Natural killer cell (primary cell): Measurements from ENCODE around the gene FGF12. TPM values are rescaled to one million over a fixed set of nuclear protein-coding genes. Genes with fewer than 3 reads are reported as not detected.

ENCODE experiments used
- ATAC-seq, 3 donors: fragments of 150-1000 bp in 2 of 3; fragments of 200-7000 bp in 1 of 3; cut with Tn5 transposase; 1 replicate in 1 of 3; 2 replicates in 2 of 3; pipeline ENCODE4 v1.10.0; 2021; ENCODE audit warnings: mild to moderate bottlenecking in 2 of 3, moderate library complexity in 2 of 3
- DNase-seq, 2 donors: peaks; one replicate each; pipeline versions ENCODE4 v3.0.0 to v3.0.0-alpha.2; 2013 to 2021; ENCODE audit warnings: mixed read lengths in 1 of 2
- H3K27ac ChIP-seq: one replicate; pipeline ENCODE4 v1.5.1; 2013; ENCODE audit warnings: mild to moderate bottlenecking, low read length
- H3K27me3 ChIP-seq: one replicate; pipeline ENCODE4 v1.6.1; 2013; ENCODE audit warnings: low read length; ENCODE audit not compliant: control insufficient read depth, insufficient read depth
- H3K36me3 ChIP-seq: one replicate; pipeline ENCODE4 v1.6.1; 2013; ENCODE audit warnings: low read length; ENCODE audit not compliant: control insufficient read depth, insufficient read depth
- H3K4me1 ChIP-seq: one replicate; pipeline ENCODE4 v1.6.1; 2013; ENCODE audit warnings: low read length; ENCODE audit not compliant: control insufficient read depth, insufficient read depth
- H3K4me3 ChIP-seq: one replicate; pipeline ENCODE4 v1.5.1; 2013; ENCODE audit warnings: low read length
- H3K9me3 ChIP-seq: one replicate; pipeline ENCODE4 v1.6.1; 2013; ENCODE audit warnings: low read length; ENCODE audit not compliant: control insufficient read depth, insufficient read depth
- H3K27ac Mint-ChIP-seq, 2 donors: one replicate each; pipeline ENCODE4 v1.8.0; 2022; ENCODE audit warnings: mild to moderate bottlenecking in 2 of 2, mixed read lengths in 2 of 2, moderate library complexity in 1 of 2
- H3K27me3 Mint-ChIP-seq, 2 donors: one replicate each; pipeline ENCODE4 v1.8.0; 2022; ENCODE audit warnings: low read depth in 2 of 2, mixed read lengths in 2 of 2
- H3K36me3 Mint-ChIP-seq: one replicate; pipeline ENCODE4 v1.8.0; 2022; ENCODE audit warnings: mixed read lengths
- H3K4me1 Mint-ChIP-seq, 2 donors: one replicate each; pipeline ENCODE4 v1.8.0; 2022; ENCODE audit warnings: mixed read lengths in 2 of 2
- H3K4me3 Mint-ChIP-seq: one replicate; pipeline ENCODE4 v1.8.0; 2022; ENCODE audit warnings: mild to moderate bottlenecking, moderate library complexity, mixed read lengths
- H3K9me3 Mint-ChIP-seq, 2 donors: one replicate each; pipeline ENCODE4 v1.8.0; 2022; ENCODE audit warnings: mixed read lengths in 2 of 2
- WGBS: methylation state at CpG from one replicate; pipeline ENCODE4 v1.1.7; 2013; ENCODE audit warnings: missing lambda C conversion rate; ENCODE audit not compliant: insufficient coverage; 5-methylcytosine and 5-hydroxymethylcytosine counted together
- intact Hi-C: fragments of 100-400 bp; cut with micrococcal nuclease; formaldehyde crosslinking; loops from one replicate; pipeline ENCODE4 v1.14.2; 2022
- total RNA-seq, 4 donors: library from RNA; stranded (reverse); fragments of 120-200 nt in 1 of 4; gene quantifications; one replicate each; pipeline versions ENCODE4 v1.2.3 to v1.2.4, GENCODE V29; 2013 to 2022
- TF ChIP-seq, protein P1 (sequence below): fragments of 200-600 bp; IDR thresholded peaks from one replicate; pipeline ENCODE4 v1.8.0; 2022; ENCODE audit warnings: antibody characterized with exemption

The FGF12 gene
- total RNA-seq, 3 donors from 2014 or later (not counting 1 experiment from before 2014, with no cell fraction given) = not detected

DNA sequence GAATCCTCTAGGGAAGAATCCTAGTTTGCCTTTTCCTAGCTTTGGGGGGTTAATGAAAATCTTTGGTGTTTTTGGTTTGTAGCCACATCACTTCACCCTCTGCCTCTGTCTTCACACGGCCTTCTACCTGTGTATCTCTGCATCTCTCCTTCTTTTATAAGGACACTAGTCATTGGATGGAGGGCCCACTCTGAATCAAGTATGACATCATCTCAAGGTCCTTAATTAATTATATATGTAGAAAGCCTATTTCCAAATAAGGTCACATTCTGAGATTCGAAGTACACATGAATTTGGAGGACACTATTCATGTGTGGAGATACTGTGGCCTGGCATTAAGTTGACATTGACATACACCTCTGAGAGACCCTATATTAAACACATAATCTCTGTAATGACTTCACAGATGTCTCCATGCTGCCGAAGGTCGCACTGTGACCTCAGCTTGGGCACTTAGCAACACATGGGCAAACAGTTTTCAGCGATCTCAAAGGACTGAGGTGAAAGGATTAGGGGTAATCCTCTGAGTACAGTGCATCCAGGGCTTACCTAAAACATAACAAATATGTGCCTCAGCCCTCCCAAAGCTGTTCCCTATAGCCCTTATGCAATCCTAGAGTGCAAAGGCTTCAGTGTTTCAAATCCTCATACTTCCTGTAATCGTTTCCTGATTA is 446.0 kb downstream of the FGF12 start:
- no peaks in the 10 kb centered on the region for H3K27me3 ChIP-seq
- Mint-ChIP-seq H3K36me3 (no peaks in the 10 kb centered on the region), H3K27me3 (no peaks in the 10 kb centered on the region), H3K4me3 (no peak overlapping the region), H3K9me3 (peaks cover 3 to 6% of the 10 kb centered on the region in 2 donors), H3K4me1 (no peaks in the 10 kb centered on the region), H3K27ac (no peak overlapping the region)
- peaks cover 3% of the 10 kb centered on the region for H3K9me3 ChIP-seq
- no peak overlapping the region for H3K4me3 ChIP-seq
- H3K4me1 ChIP-seq = no peaks in the 10 kb centered on the region
- intact Hi-C loops = no loop called here
- no peak overlapping the region for H3K27ac ChIP-seq
- no peaks in the 10 kb centered on the region for H3K36me3 ChIP-seq
- TF ChIP-seq, protein P1, sequence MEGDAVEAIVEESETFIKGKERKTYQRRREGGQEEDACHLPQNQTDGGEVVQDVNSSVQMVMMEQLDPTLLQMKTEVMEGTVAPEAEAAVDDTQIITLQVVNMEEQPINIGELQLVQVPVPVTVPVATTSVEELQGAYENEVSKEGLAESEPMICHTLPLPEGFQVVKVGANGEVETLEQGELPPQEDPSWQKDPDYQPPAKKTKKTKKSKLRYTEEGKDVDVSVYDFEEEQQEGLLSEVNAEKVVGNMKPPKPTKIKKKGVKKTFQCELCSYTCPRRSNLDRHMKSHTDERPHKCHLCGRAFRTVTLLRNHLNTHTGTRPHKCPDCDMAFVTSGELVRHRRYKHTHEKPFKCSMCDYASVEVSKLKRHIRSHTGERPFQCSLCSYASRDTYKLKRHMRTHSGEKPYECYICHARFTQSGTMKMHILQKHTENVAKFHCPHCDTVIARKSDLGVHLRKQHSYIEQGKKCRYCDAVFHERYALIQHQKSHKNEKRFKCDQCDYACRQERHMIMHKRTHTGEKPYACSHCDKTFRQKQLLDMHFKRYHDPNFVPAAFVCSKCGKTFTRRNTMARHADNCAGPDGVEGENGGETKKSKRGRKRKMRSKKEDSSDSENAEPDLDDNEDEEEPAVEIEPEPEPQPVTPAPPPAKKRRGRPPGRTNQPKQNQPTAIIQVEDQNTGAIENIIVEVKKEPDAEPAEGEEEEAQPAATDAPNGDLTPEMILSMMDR = no peak
- ATAC-seq = no peak
- 69% methylated on average over 5 of the region's 6 CpGs for WGBS
- no peak for DNase-seq

DNA sequence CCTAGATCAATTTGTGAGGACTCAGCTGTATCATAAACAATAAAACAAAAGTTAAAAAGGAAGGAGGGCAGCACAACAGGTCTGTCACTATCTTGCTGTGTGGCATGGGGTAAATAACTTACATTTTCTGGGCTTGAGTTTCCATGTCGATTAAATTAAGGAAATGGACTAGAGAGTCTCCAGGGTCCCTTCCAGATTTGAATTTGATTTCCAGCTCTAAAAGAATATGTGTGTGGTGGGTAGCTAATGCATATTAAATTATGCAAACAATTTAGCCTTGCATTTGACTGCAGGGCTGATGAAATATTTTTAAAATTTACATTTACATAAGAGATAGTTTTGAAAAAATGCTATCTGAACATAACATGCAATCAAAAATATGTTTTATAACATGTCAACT is 447.7 kb downstream of the FGF12 start:
- intact Hi-C loops = no loop called here
- Mint-ChIP-seq H3K9me3 (peaks cover 2 to 6% of the 10 kb centered on the region in 2 donors), H3K36me3 (no peaks in the 10 kb centered on the region), H3K4me3 (no peak overlapping the region), H3K27me3 (no peaks in the 10 kb centered on the region), H3K4me1 (no peaks in the 10 kb centered on the region), H3K27ac (no peak overlapping the region)
- ATAC-seq (no peak), DNase-seq (no peak)
- H3K9me3 ChIP-seq = peaks cover 3% of the 10 kb centered on the region
- H3K4me3 ChIP-seq = no peak overlapping the region
- TF ChIP-seq, protein P1 = no peak
- H3K4me1 ChIP-seq = no peaks in the 10 kb centered on the region
- no peak overlapping the region for H3K27ac ChIP-seq
- no peaks in the 10 kb centered on the region for H3K36me3 ChIP-seq
- 92% methylated on average over 1 of the region's 1 CpG for WGBS
- no peaks in the 10 kb centered on the region for H3K27me3 ChIP-seq

DNA sequence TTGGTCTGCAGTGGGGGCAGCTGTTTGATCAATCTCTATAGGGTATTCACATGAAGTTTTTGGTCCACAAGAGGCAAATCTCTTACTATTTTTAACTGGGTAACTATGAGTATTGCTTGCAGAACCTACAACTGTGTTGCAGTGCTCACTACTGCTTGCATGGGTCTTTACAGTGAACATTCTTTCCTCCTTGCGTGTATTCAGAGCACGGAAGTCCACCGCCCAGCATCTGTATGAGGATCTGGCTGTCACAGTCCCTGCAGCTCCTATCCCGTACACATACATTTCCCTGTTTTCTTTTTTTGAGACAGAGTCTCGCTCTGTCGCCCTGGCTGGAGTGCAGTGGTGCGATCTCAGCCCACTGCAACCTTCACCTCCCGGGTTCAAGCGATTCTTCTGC is 449.9 kb downstream of the FGF12 start:
- TF ChIP-seq, protein P1 = no peak
- WGBS = 91% methylated on average over 9 of the region's 9 CpGs
- no peaks in the 10 kb centered on the region for H3K4me1 Mint-ChIP-seq
- H3K9me3 Mint-ChIP-seq = peaks cover 4 to 5% of the 10 kb centered on the region in 2 donors
- intact Hi-C loops = no loop called here
- H3K27me3 Mint-ChIP-seq = no peaks in the 10 kb centered on the region
- no peaks in the 10 kb centered on the region for H3K36me3 Mint-ChIP-seq
- H3K9me3 ChIP-seq = peaks cover 3% of the 10 kb centered on the region
- no peak overlapping the region for H3K27ac Mint-ChIP-seq
- H3K36me3 ChIP-seq = no peaks in the 10 kb centered on the region
- no peak for ATAC-seq
- no peak for DNase-seq
- no peaks in the 10 kb centered on the region for H3K4me1 ChIP-seq
- H3K4me3 Mint-ChIP-seq = no peak overlapping the region
- H3K27ac ChIP-seq = no peak overlapping the region
- H3K4me3 ChIP-seq = no peak overlapping the region
- H3K27me3 ChIP-seq = no peaks in the 10 kb centered on the region
